Activated CD4-positive, alpha-beta T cell treated with anti-CD3 and anti-CD28 coated beads, Interleukin-2, amount 50 U/mL, for 16 hours (primary cell): ENCODE data around the gene MAG.
A peak's percentile ranks its signal among the peaks of the same experiment; 100 is the strongest.
"Not testable (repeated sequence)": the region's sequence is repeated elsewhere in the genome, so short reads cannot be mapped to it uniquely, and the experiment has no call there.

ENCODE experiments used
- DNase-seq: peaks from one replicate; pipeline ENCODE4 v3.0.0-alpha.2; 2020

Gene MAG

DNA sequence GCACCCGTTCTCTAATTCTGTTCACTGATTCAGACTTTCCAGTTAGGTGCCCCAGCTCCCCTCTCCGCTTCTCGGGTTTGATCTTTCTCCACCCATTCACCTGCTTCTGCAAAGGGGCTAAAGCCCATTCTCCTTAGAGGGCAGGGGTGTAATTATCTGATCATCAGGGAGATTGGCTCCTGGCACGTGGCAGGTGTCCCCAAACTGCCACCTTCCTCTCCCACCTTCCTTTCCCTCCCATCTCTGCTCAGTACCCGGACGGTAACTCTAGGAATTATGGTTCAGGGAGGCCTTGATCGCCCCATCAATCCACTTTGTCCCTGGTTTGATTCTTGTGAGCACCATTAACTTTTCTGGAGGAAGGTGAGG is 56.0 kb downstream of the MAG start:
- no peak for DNase-seq

DNA sequence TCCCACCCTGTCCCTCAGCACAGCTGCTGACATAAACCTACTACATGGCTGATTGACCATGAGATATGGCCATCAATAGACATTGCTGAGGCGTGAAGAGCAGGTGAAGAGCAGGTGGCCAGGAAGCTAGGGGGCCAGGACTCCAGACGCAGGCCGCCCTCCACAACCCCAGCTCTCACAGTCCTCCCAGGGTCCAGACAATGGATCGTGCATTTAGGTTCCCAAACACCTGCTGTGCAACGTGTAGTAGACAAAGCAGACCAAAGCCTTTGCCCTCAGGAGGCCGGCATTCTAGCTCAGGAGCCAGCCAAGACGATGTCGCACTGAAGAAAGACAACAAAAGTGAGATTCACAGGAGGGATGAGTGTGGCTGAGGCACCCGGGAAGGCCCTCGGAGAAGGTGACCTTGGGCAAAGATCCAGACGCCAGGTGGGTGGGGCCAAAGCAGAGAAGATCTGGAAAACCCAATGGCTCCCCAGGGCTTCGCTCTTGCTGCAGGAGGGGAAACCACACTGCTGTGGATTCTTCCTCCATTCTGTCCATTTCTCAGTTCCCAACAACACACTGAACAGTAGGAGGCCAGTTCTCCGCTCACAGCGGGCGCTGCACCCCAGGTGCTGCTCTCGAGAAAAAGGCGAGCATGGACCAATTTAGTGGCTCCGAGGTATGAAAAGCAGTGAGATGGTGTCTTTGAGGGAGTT is 57.1 kb downstream of the MAG start:
- DNase-seq: no peak

DNA sequence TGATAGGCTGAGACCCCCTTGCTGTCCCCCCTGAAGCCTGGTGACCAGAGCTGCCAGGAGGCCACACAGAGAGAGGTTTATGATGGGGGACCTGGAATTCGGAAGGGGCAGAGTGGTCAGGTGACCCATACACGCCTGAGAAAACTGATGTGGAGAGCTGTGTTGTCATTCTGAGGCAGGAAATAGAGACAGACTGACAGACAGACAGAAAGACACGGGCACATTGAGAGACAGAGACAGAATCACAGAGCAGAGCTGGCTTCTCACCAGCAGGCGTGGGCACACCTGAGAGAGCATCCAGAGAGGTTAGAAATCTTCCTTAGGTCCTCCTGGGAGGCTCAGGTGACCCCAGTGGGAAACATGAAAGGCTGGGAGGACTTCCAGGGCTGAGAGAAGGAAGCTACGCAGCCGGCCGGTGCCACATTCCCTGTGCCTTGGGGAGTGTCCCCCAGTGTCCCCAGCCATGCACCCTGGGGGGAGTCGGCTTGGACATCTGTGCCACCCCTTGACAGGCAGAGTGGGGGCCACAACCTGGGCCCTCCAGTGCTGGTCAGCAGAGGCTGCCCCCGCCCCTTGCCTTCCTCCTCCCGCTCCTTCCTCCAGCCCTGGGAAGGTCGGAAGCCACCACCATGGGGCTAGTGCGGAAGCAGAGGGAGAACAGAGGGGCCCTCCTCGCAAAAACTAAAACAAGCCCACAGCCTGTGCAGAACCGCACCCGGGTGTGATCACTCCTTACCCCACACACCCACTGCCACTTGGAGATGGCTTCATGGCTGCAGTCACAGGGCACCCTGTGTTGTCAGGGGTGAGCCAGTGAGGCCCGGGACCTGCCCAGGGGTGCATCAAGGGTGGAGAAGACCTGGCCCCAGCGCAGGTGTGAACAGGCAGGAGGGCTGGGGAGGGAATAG is 57.9 kb downstream of the MAG start:
- no peak for DNase-seq

DNA sequence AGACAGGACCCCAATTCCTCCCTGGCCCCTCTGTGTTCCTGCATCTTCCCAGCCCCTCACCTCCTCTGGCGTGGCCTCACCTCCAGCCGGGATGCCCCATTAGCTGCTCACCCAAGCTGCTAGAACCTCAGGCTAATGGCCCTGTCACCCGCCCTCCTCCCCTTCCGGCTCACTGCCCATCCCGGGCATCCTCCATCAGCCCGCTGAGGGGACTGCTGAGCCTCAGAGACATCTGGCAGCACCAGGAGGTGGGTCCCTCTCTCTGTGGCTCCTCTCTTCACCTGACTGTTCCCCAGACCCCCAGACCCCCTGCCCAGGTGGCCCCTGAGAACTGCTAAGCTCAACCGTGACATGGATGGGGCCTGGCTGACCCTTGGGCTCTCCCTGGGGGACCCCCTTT is 58.6 kb downstream of the MAG start:
- no peak for DNase-seq

DNA sequence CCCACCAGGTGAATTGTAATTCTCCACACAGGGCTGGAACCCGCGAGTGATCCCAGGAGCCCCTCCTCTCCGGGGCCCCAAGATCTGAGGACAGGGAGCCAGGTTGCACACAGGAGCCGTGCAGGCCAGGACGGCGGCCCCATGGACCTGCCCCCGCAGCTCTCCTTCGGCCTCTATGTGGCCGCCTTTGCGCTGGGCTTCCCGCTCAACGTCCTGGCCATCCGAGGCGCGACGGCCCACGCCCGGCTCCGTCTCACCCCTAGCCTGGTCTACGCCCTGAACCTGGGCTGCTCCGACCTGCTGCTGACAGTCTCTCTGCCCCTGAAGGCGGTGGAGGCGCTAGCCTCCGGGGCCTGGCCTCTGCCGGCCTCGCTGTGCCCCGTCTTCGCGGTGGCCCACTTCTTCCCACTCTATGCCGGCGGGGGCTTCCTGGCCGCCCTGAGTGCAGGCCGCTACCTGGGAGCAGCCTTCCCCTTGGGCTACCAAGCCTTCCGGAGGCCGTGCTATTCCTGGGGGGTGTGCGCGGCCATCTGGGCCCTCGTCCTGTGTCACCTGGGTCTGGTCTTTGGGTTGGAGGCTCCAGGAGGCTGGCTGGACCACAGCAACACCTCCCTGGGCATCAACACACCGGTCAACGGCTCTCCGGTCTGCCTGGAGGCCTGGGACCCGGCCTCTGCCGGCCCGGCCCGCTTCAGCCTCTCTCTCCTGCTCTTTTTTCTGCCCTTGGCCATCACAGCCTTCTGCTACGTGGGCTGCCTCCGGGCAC is 59.6 kb downstream of the MAG start:
- no peak for DNase-seq

DNA sequence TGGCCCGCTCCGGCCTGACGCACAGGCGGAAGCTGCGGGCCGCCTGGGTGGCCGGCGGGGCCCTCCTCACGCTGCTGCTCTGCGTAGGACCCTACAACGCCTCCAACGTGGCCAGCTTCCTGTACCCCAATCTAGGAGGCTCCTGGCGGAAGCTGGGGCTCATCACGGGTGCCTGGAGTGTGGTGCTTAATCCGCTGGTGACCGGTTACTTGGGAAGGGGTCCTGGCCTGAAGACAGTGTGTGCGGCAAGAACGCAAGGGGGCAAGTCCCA is 60.2 kb downstream of the MAG start:
- DNase-seq: no peak

DNA sequence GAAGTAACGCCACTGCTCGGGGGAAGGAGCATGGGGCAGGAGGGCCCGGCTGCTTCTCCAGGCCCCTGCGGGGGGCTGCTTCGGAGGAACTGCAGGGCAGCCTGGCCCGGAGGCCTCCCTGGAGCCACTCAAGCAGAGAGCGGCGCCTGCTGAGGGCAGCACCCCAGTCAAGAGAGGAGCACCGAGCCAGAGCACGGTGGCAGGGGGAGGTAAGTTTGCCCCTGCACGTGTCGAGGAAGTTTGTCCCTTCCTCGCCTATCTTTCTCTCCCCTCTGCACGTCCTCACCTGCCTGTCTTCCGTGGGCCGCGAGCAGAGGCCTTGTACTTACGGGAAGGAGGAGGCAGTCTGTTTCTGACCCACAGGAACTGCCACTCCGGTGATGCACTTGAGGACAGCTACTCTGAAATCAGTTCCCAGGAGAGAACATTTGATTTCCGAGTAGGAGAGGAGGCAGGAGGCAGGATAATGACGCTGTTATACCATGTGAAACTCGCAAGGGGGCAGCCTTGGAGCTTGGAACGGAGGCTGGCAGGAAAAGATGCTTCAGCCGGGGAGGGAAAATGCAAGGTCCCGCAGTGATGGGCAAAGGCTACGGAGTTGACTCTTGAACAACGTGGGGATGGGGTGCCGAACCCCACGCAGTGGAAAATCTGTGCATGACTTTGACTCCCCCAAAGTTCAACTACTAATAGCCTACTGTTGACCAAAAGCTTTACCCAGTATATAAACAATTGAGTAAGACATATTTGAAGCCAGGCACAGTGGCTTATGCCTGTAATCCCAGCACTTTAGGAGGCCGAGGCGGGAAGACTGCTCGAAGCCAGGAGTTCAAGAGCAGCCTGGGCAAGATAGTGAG is 60.7 kb downstream of the MAG start:
- peak; percentile 79 for DNase-seq

DNA sequence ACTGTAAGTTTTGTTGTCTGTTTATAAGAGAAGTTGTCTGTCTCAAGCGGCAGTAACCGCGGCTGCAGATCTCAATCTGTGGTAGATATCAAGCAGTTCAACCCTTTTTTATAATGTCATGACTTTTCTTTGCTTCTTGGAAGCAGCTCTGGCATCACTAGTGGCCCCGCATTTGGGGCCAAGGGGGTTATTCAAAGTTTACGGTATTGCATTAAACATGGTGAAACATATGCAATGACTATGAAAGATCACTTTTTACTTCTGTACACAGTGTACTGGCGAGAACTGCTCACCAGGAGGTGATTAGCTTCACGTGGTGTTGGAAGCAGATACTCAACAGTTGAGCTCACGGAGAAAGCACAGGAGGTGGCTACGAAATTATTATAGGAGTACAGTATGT is 61.7 kb downstream of the MAG start:
- DNase-seq: no peak

DNA sequence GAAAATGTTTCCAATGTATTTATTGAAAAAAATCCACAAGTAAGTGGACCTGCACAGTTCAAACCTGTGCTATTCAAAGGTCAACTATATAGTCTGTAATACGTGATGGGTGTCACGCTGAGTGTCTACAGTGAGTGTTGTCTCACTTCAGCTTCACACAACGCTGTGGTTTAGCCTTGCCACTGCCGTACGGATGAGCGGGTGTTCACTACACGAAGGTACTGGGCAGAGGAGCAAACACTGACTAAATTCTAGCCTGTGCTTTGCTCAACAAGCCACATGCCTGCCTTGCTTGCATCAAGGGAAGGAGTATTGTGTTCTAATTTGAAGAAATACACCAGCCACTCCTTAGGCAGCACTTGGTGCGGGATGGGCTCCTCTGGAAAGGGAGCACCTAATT is 62.9 kb downstream of the MAG start:
- peak; percentile 27 for DNase-seq

DNA sequence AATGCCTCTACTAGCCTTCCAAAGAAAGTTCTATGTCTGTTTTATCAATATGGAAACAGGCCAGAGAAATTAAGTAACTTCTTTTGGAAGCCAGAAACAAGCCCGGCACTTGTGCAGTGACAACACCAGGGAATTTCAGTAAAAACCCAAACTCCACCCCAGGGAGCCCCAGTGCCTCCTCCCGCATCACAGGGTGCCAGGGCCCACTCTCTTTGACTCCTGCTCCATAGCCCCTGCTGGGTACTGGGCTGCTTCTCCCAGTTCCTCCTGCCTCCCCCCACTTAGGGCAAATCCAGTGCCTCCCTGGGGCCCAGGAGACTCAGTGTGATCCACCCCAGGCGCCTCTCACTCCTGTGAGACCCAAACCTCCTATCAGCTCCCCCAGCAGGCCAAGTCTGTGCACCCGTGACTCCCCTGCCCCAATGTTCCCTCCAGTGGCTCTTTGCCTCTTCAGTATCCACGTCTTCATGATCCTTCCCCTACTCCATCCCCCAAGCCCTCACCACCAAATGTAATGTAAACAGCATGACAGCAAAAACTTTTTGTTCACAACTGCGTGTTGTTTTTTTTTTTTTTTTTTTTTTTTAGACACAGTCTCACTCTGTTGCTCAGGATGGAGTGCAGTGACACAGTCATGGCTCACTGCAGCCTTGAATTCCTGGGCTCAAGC is 64.0 kb downstream of the MAG start:
- DNase-seq: no peak

DNA sequence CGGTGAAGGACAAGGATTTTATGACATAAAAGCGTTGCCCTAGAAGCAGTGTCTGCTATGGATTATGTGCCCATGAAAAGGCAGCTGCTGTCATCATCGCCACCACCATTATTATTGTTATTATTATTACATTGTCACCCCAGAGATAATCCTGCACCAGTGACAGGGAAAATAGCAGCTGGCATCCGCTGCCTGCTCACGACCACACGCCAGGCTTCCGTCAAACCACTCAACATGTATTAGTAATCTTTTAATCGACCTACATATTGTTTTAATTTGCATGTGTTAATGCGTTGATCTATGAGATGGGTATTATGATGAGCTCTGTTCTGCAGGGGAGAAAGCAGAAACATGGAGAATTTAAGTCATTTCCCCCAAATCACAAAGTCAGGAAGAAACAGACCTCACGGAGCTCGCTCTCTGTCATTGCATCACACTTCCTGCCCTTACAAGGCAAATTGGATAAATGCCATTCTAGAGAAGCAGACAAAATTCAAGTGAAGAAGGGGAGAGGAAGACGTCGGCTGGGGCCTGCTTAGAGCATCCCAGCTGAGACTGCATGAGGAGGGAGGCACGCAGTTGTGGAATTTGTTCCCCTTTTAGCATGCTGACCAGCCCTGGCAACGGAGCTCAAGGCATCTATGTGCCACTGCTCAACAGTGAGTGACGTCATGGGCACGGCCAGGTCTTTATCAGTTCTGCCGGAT is 66.1 kb downstream of the MAG start, which contains the start of gene FFAR3:
Gene FFAR3 (plus strand): TSS at position 594 of the 707 bp plus-strand sequence. CDS start 431 bp downstream, outside the sequence.
- no peak for DNase-seq

DNA sequence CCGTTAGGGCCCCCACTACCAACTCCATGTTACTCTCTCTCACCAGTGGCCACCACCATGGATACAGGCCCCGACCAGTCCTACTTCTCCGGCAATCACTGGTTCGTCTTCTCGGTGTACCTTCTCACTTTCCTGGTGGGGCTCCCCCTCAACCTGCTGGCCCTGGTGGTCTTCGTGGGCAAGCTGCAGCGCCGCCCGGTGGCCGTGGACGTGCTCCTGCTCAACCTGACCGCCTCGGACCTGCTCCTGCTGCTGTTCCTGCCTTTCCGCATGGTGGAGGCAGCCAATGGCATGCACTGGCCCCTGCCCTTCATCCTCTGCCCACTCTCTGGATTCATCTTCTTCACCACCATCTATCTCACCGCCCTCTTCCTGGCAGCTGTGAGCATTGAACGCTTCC is 66.9 kb downstream of the MAG start:
- not testable (repeated sequence) for DNase-seq

DNA sequence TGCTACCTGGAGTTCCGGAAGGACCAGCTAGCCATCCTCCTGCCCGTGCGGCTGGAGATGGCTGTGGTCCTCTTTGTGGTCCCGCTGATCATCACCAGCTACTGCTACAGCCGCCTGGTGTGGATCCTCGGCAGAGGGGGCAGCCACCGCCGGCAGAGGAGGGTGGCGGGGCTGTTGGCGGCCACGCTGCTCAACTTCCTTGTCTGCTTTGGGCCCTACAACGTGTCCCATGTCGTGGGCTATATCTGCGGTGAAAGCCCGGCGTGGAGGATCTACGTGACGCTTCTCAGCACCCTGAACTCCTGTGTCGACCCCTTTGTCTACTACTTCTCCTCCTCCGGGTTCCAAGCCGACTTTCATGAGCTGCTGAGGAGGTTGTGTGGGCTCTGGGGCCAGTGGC is 67.4 kb downstream of the MAG start:
- not testable (repeated sequence) for DNase-seq

DNA sequence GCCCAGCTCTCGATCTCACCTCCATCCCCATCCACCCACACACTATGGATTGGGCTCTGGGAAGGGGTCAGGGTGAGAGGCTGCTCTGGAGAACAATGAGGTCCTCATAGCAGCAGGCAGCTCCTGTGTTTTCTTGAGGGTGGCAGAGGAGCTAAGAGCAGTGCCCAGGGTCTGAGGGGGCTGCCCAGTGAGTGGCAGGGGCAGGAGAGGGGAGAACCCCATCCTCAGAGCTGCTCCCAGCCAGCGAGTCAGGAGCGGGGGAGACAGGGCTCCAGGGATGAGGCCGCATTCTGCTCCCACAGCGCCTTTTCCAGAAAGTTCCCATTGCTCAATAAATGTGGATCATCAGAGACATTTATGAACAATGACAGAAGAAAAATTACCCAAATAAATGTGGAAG is 68.1 kb downstream of the MAG start:
- not testable (repeated sequence) for DNase-seq

DNA sequence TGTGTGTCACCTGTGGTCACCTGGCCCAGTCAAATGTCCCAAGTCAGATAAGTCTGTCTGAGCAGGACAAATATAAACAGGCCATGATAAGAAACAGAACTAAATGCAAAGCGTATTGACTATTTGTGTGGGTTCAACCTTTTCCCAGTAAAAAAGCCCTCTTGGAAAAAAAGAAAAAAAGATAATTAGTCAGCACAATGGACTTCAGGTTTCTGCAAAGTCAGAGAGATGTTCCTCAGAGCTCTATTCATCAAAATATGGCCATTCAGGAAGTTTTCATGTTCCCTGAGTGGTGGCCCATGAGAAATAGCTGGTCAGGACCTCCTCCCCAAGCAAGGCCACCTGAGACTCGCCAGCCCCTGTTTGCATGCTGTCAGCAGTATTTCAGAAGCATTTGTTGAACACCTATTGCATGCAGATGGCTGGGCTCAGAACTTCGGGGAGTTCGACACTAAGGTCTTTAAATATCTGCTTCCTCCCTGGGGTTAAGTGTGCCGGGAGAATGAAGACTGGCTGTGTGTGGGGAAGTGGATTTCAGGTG is 69.0 kb downstream of the MAG start:
- DNase-seq: no peak

DNA sequence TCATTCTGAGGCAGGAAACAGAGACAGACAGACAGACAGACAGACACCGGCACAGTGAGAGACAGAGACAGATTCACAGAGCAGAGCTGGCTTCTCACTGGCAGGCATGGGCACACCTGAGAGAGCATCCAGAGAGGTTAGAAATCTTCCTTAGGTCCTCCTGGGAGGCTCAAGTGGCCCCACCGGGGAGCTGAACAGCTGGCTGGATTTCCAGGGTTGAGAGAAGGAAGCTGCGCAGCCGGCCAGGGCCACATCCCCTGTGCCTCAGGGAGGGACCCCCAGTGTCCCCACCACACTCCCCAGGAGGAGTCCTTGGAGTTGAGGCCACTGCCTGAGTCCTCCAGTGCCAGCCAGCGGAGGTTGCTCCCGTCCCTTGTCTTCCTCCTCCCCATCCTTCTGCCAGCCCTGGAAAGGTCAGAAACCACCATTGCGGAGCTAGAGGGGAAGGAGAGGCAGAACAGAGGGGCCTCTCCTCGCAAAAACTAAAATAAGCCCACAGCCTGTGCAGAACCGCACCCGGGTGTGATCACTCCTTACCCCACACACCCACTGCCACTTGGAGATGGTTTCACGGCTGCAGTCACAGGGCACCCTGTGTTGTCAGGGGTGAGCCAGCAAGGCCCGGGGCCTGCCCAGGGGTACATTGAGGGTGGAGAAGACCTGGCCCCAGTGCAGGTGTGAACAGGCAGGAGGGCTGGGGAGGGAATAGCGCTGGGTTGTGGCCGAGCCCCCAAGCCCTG is 70.5 kb downstream of the MAG start:
- DNase-seq: no peak

DNA sequence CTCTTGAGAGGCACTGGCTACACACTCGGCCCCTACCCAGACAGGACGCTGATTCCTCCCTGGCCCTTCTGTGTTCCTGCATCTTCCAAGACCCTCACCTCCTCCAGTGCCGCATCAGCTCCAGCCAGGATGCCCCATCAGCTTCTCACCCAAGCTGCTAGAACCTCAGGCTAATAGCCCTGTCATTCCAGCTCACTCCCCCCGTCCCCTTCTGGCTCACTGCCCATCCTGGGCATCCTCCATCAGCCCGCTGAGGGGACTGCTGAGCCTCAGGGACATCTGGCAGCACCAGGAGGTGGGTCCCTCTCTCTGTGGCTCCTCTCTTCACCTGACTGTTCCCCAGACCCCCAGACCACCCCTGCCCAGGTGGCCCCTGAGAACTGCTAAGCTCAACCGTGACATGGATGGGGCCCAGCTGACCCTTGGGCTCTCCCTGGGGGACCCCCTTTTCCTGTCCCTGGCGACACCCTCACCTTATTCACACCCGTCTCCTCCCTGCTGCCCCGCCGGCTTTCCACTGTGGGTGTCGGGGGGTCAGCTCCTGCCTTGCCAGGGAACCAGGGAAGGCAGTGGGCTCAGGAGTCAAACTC is 71.1 kb downstream of the MAG start:
- no peak for DNase-seq
